ENCODE measurements around the gene MRPL33. TPM values are rescaled to one million over a fixed set of nuclear protein-coding genes. Genes with fewer than 3 reads are reported as not detected.

The MRPL33 gene
- total RNA-seq, 1 donor from 2014 or later = 79.4 TPM

DNA sequence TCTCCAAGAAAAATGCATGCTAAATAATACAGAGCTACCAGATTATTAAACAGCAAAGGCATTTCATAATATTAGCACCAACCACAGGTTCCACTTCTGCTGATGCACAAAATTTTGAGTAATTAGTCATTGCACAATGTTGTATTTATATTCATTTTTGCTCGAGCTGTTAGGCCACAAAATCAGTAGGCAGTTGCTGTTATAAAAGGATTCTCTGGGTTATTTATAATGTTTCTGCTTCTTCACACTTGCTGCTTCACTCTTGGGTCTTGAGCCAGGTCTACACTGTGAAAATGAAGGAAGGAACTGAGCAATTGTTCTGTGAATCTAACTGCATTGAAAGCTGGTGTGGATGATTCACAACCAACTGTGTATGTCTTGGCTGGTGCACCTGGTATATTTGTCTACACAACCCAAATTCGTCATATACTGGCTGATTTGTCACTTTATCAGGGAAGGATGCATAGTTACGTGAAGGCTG, 38.3 kb downstream of the MRPL33 start:
- Histone ChIP-seq H3K27me3 (no peaks in the 10 kb centered on the region), H3K4me3 (no peak overlapping the region), H3K9me3 (no peaks in the 10 kb centered on the region), H3K36me3 (no peaks in the 10 kb centered on the region), H3K27ac (no peak overlapping the region), H3K4me1 (peaks cover 15% of the 10 kb centered on the region)
- peak; percentile 41 for ATAC-seq
- intact Hi-C loops (cut with DNase I) = no loop called here
- no peak for TF ChIP-seq CTCF (IDR thresholded peaks at IDR 0.05)
- DNase-seq = no peak

- Histone ChIP-seq H3K36me3 (no peaks in the 10 kb centered on the region), H3K4me3 (no peak overlapping the region), H3K4me1 (peaks cover 15% of the 10 kb centered on the region), H3K9me3 (no peaks in the 10 kb centered on the region), H3K27ac (no peak overlapping the region), H3K27me3 (no peaks in the 10 kb centered on the region)
- ATAC-seq (no peak), DNase-seq (no peak)
- no peak for TF ChIP-seq CTCF (IDR thresholded peaks at IDR 0.05)
- intact Hi-C loops (cut with DNase I) = no loop called here
Measured at GRCh38 chr2:27810455-27810854, 38.9 kb downstream of the MRPL33 start.

DNA sequence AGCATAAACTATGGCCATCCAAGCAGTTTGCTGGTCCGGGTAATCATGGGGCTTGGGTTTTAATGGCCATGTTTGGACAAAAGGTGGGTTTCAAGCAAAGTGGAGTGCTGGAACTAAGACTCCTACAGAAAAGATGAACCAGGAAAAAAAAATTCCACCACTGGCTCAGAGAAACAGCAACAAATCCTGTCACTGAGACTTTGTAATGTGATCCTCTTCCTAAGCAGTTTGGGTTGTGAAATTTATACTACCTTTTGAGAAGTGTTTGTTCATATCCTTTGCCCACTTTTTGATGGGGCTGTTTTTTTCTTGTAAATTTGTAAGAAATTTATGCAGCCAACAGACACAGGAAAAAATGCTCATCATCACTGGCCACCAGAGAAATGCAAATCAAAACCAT, 40.2 kb downstream of the MRPL33 start:
- Histone ChIP-seq H3K27me3 (no peaks in the 10 kb centered on the region), H3K4me1 (peaks cover 15% of the 10 kb centered on the region), H3K4me3 (no peak overlapping the region), H3K27ac (no peak overlapping the region), H3K9me3 (no peaks in the 10 kb centered on the region), H3K36me3 (no peaks in the 10 kb centered on the region)
- ATAC-seq = no peak
- intact Hi-C loops (cut with DNase I) = no loop called here
- no peak for DNase-seq
- TF ChIP-seq CTCF (IDR thresholded peaks at IDR 0.05) = no peak

DNA sequence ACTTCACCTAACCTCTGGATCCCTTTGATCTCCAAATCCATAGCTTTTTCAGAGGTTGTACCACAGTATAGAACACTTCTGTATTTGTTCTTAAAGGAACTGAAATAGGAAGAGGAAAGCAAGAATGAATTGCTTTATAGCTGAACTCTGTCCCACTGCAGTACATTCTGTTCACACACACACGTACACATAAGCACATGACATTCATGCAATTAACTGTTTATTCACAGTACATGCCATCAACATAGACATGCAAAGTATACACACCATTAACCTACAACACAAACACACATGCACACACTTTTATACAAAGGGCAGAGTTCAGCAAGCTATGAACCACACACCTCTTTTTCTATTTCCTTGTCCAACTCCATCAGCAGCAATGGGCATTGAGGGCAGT, 43.2 kb downstream of the MRPL33 start:
- H3K36me3 ChIP-seq = no peaks in the 10 kb centered on the region
- intact Hi-C loops (cut with DNase I) = no loop called here
- H3K27me3 ChIP-seq = no peaks in the 10 kb centered on the region
- no peak overlapping the region for H3K27ac ChIP-seq
- no peak for DNase-seq
- no peaks in the 10 kb centered on the region for H3K9me3 ChIP-seq
- peaks cover 3% of the 10 kb centered on the region for H3K4me1 ChIP-seq
- no peak overlapping the region for H3K4me3 ChIP-seq
- ATAC-seq = peak; percentile 49
- no peak for TF ChIP-seq CTCF (IDR thresholded peaks at IDR 0.05)

DNA sequence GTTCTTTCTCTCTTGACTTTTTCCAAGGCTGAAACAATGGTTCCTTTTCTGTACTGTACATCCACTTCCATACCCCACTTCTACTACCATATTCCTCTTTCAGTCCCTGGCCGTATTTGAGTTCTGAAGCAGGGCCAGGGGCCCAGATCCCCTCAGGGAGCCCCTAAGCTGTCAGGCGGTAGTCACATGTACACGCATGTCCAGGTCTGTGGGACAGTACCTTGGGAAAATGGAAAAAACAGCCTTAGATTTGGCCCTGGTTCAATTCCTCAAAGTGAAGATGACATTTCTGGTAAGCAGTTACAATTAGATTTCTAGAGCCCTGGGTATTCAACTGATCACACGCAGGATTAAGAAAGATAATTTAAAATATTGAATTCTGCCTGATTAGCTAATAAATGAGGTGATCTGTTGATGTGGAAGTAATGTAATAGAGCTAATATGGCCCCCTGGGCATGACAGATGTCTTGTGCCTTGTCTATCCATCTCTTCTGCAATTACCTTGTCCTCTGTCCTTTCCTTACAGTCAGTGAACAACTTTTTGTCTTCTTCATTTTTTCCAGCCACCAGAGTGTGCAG, 44.4 kb downstream of the MRPL33 start:
- no peaks in the 10 kb centered on the region for H3K4me1 ChIP-seq
- no peak overlapping the region for H3K27ac ChIP-seq
- H3K4me3 ChIP-seq = no peak overlapping the region
- no peak for TF ChIP-seq CTCF (IDR thresholded peaks at IDR 0.05)
- H3K9me3 ChIP-seq = no peaks in the 10 kb centered on the region
- H3K27me3 ChIP-seq = no peaks in the 10 kb centered on the region
- no peak for DNase-seq
- H3K36me3 ChIP-seq = no peaks in the 10 kb centered on the region
- intact Hi-C loops (cut with DNase I) = no loop called here
- ATAC-seq = no peak

DNA sequence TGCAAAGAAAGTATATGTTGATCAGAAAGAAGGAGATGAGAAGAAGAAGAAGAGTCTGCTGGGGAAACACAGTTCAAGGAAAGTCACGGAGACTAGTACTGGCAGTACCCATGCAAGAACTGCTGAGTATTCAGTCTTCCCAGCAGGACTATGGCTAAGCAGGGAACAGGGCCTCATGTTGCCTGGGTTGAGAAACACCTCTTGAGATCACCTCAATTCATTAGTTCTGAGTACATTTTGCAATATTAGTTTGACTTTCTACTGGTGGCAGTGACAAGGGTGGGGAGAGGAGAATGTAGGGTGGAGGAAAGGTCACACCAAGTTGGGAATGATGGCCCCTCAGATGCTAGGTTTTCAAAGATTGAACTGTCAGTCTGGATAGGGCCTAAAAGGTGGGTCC, 50.5 kb downstream of the MRPL33 start:
- no peaks in the 10 kb centered on the region for H3K9me3 ChIP-seq
- no peaks in the 10 kb centered on the region for H3K36me3 ChIP-seq
- no peaks in the 10 kb centered on the region for H3K27me3 ChIP-seq
- no peak overlapping the region for H3K4me3 ChIP-seq
- intact Hi-C loops (cut with DNase I) = no loop called here
- DNase-seq = no peak
- peak; percentile 93 for ATAC-seq
- H3K27ac ChIP-seq = no peak overlapping the region
- no peak for TF ChIP-seq CTCF (IDR thresholded peaks at IDR 0.05)
- H3K4me1 ChIP-seq = no peaks in the 10 kb centered on the region
